ENCODE results near the gene USP49. TPM values are rescaled to one million over a fixed set of nuclear protein-coding genes. Genes with fewer than 3 reads are reported as not detected.

Gene USP49
- polyA plus RNA-seq, 1 of the 3 experiments (the other 2 are of a cell fraction), result 2.4 TPM

- no peak for TF ChIP-seq PBX3 (IDR thresholded peaks at IDR 0.05)
- TF ChIP-seq REST (IDR thresholded peaks at IDR 0.05; ENCODE audit: low read depth, low read length), result no peak
- TF ChIP-seq RCOR1 (IDR thresholded peaks at IDR 0.05; ENCODE audit: low read length), result no peak
- TF ChIP-seq YY1 (IDR thresholded peaks at IDR 0.05; ENCODE audit: low read depth), result no peak
- no peak for TF ChIP-seq POLR2AphosphoS5 (IDR thresholded peaks at IDR 0.05; ENCODE audit: low read depth, low read length)
- TF ChIP-seq FOXM1 (IDR thresholded peaks at IDR 0.05; ENCODE audit: low read depth), result no peak
- TF ChIP-seq MXI1 (IDR thresholded peaks at IDR 0.05; ENCODE audit: low read depth, low read length), result no peak
- TF ChIP-seq MEF2A (IDR thresholded peaks at IDR 0.05; ENCODE audit: borderline replicate concordance, low read depth), result no peak
- Histone ChIP-seq H3K4me3 (ENCODE audit: low read depth in 2 of 2, low read length in 1 of 2) (no peak within 1 kb of the TSS), H2AFZ (ENCODE audit: low read depth) (no peak within 1 kb of the TSS), H3K4me1 (ENCODE audit: control insufficient read depth in 1 of 2, insufficient read depth in 2 of 2, low read depth in 1 of 2, low read length in 1 of 2) (peaks cover 0 to 5% of the 10 kb centered on the region in 2 experiments; a peak in 1 of 4 replicates), H3K4me2 (no peak within 1 kb of the TSS), H3K9me3 (no peaks in the 10 kb centered on the region), H3K9me2 (no peaks in the 10 kb centered on the region), H3K79me2 (ENCODE audit: insufficient read depth) (no peaks in the 10 kb centered on the region), H3K9ac (no peak within 1 kb of the TSS), H4K20me1 (ENCODE audit: insufficient read depth) (no peaks in the 10 kb centered on the region), H3K27ac (ENCODE audit: low read depth in 2 of 2, low read length in 1 of 2) (no peak within 1 kb of the TSS), H3F3A (replicated peaks; ENCODE audit: insufficient read depth) (no peaks in the 10 kb centered on the region), H3K36me3 (replicated peaks in 1 of 2; ENCODE audit: control insufficient read depth in 1 of 2, insufficient read depth in 2 of 2, low read length in 1 of 2) (no peaks in the 10 kb centered on the region), H3K27me3 (ENCODE audit: insufficient read depth) (no peaks in the 10 kb centered on the region)
- CTCF ChIA-PET, result interaction anchor here (1.4 to 1.9 kb wide), 3 partner anchors 16 to 40 kb away, joined by 4 to 7 read pairs (median 5); partner anchors contain the start of gene TOMM6
- WGBS (ENCODE audit: low lambda C conversion rate), result 76% methylated on average over 15 of the region's 15 CpGs
- DNase-seq, result no peak
- POLR2A ChIA-PET, result no interaction called here
Measured at GRCh38 chr6:41747256-41748101, 147.7 kb downstream of the USP49 start, which contains the start of gene PGC. PGC (minus strand) TSS chr6:41747397; CDS start chr6:41747334, 63 bp downstream.

GRCh38 chr6:41746107-41746506 lies 149.1 kb downstream of the USP49 start:
- no peak for DNase-seq
- Histone ChIP-seq H3F3A (replicated peaks; ENCODE audit: insufficient read depth) (no peaks in the 10 kb centered on the region), H3K79me2 (ENCODE audit: insufficient read depth) (no peaks in the 10 kb centered on the region), H4K20me1 (ENCODE audit: insufficient read depth) (no peaks in the 10 kb centered on the region), H3K9ac (no peak overlapping the region), H2AFZ (ENCODE audit: low read depth) (no peak overlapping the region), H3K27ac (ENCODE audit: low read depth in 2 of 2, low read length in 1 of 2) (no peak overlapping the region), H3K4me1 (ENCODE audit: control insufficient read depth in 1 of 2, insufficient read depth in 2 of 2, low read depth in 1 of 2, low read length in 1 of 2) (peaks cover 0 to 5% of the 10 kb centered on the region in 2 experiments; a peak in 1 of 4 replicates), H3K27me3 (ENCODE audit: insufficient read depth) (no peaks in the 10 kb centered on the region), H3K4me2 (no peak overlapping the region), H3K9me3 (no peaks in the 10 kb centered on the region), H3K4me3 (ENCODE audit: low read depth in 2 of 2, low read length in 1 of 2) (no peak overlapping the region), H3K36me3 (replicated peaks in 1 of 2; ENCODE audit: control insufficient read depth in 1 of 2, insufficient read depth in 2 of 2, low read length in 1 of 2) (no peaks in the 10 kb centered on the region), H3K9me2 (no peaks in the 10 kb centered on the region)
- CTCF ChIA-PET, result interaction anchor here (0.9 kb wide), 1 partner anchor 11 kb away, joined by 3 read pairs; no protein-coding TSS in a partner anchor
- POLR2A ChIA-PET, result interaction anchor here (1.0 kb wide), 1 partner anchor 12 kb away, joined by 3 read pairs; no protein-coding TSS in a partner anchor
- WGBS (ENCODE audit: low lambda C conversion rate), result 75% methylated on average over 9 of the region's 10 CpGs
- TF ChIP-seq RCOR1 (IDR thresholded peaks at IDR 0.05; ENCODE audit: low read length) (no peak), RFX5 (IDR thresholded peaks at IDR 0.05; ENCODE audit: low read length) (no peak), TEAD4 (IDR thresholded peaks at IDR 0.05; ENCODE audit: borderline replicate concordance, insufficient read depth) (no peak), TCF12 (IDR thresholded peaks at IDR 0.05) (no peak), NFIC (IDR thresholded peaks at IDR 0.05; ENCODE audit: borderline replicate concordance) (no peak), SIN3A (IDR thresholded peaks at IDR 0.05; ENCODE audit: borderline replicate concordance, low read depth, low read length) (no peak)
